PC-3 (cell line): Measurements from ENCODE around the gene SEC14L3. TPM values are rescaled to one million over a fixed set of nuclear protein-coding genes. Genes with fewer than 3 reads are reported as not detected.

Experiments used
- ATAC-seq: fragments of 200-7000 bp; cut with Tn5 transposase; 2 replicates; pipeline ENCODE4 v1.9.1; 2020; ENCODE audit warnings: mild to moderate bottlenecking, moderate library complexity
- Bru-seq: library from RNA; stranded (reverse); fragments of 400-500 nt; gene quantifications from one replicate; lab custom pipeline; 2021; lab: Mats Ljungman, UMichigan
- BruChase-seq, 2 experiments: library from RNA; stranded (reverse); fragments of 400-500 nt; gene quantifications; one replicate each; lab custom pipeline; 2021; lab: Mats Ljungman, UMichigan
- BruUV-seq: library from RNA; stranded (reverse); fragments of 400-500 nt; replicated peaks from 2 replicates; lab custom pipeline; 2021; lab: Mats Ljungman, UMichigan
- CTCF ChIA-PET: fragments of 300-600 bp; sonication (Branson Sonifier 250); formaldehyde crosslinking; loops from one replicate; lab custom pipeline; 2022; ENCODE audit warnings: antibody characterized with exemption; lab: Charles Lee
- POLR2A ChIA-PET: fragments of 300-600 bp; sonication (Branson Sonifier 250); formaldehyde crosslinking; loops from one replicate; lab custom pipeline; 2022; ENCODE audit warnings: antibody characterized with exemption; ENCODE audit not compliant: unreplicated experiment; lab: Charles Lee
- DNase-seq: peaks from one replicate; pipeline ENCODE4 v3.0.0-alpha.2; 2015
- H2AFZ ChIP-seq: fragments of 300-600 bp; sonication (generic); 2 replicates; pipeline ENCODE4 v1.6.0; 2016; ENCODE audit warnings: antibody characterized with exemption, low read length
- H3F3A ChIP-seq: fragments of 300-600 bp; sonication (generic); one replicate; pipeline ENCODE4 v1.6.0; 2017; ENCODE audit warnings: antibody characterized with exemption, low read length, control low read depth, mild to moderate bottlenecking; ENCODE audit not compliant: unreplicated experiment
- H3K27ac ChIP-seq: fragments of 300-600 bp; sonication (generic); 2 replicates; pipeline ENCODE4 v1.5.1; 2016; ENCODE audit warnings: mild to moderate bottlenecking, low read length
- H3K27me3 ChIP-seq: fragments of 300-600 bp; sonication (generic); 2 replicates; pipeline ENCODE4 v1.6.1; 2016; ENCODE audit warnings: low read length, mixed read lengths
- H3K36me3 ChIP-seq: fragments of 300-600 bp; sonication (generic); 2 replicates; pipeline ENCODE4 v1.6.1; 2016; ENCODE audit warnings: low read depth, mixed run types, low read length, mixed read lengths
- H3K4me1 ChIP-seq: fragments of 300-600 bp; sonication (generic); 2 replicates; pipeline ENCODE4 v1.5.1; 2016; ENCODE audit warnings: low read length; ENCODE audit not compliant: insufficient read depth
- H3K4me2 ChIP-seq: fragments of 300-600 bp; sonication (generic); 2 replicates; pipeline ENCODE4 v1.6.0; 2016; ENCODE audit warnings: low read length
- H3K4me3 ChIP-seq: fragments of 300-600 bp; sonication (generic); 2 replicates; pipeline ENCODE4 v1.5.1; 2016; ENCODE audit warnings: mild to moderate bottlenecking, low read length, mixed read lengths
- H3K79me2 ChIP-seq: fragments of 300-600 bp; sonication (generic); 2 replicates; pipeline ENCODE4 v1.6.1; 2017; ENCODE audit warnings: low read length, mixed read lengths
- H3K9ac ChIP-seq: fragments of 300-600 bp; sonication (generic); 2 replicates; pipeline ENCODE4 v1.6.0; 2016; ENCODE audit warnings: mild to moderate bottlenecking, low read length
- H3K9me2 ChIP-seq: fragments of 300-600 bp; sonication (generic); replicated peaks from 2 replicates; pipeline ENCODE4 v1.6.1; 2016; ENCODE audit warnings: mixed run types, low read length, mixed read lengths
- H3K9me3 ChIP-seq: fragments of 300-600 bp; sonication (generic); 2 replicates; pipeline ENCODE4 v1.6.1; 2016; ENCODE audit warnings: low read length, mixed read lengths
- H4K20me1 ChIP-seq: fragments of 300-600 bp; sonication (generic); 2 replicates; pipeline ENCODE4 v1.6.1; 2016; ENCODE audit warnings: low read length, mixed read lengths
- EZH2 ChIP-seq: fragments of 300-600 bp; sonication (generic); IDR thresholded peaks from one replicate; pipeline ENCODE4 v1.6.1; 2017; ENCODE audit warnings: antibody characterized with exemption, mild to moderate bottlenecking, low read length; ENCODE audit not compliant: unreplicated experiment
- EZH2phosphoT487 ChIP-seq: fragments of 300-600 bp; sonication (generic); IDR thresholded peaks from 2 replicates; pipeline ENCODE4 v1.6.1; 2018; ENCODE audit warnings: mild to moderate bottlenecking, antibody characterized with exemption, low read length, borderline replicate concordance
- intact Hi-C: fragments of 100-400 bp; cut with micrococcal nuclease; formaldehyde crosslinking; loops from 2 replicates; pipeline ENCODE4 v1.9.0; 2023
- long read RNA-seq: library from polyadenylated mRNA; unstranded; transcript quantifications from one replicate; pipeline ENCODE4 v2.0.0, GENCODE V29; 2021; ENCODE audit not compliant: unreplicated experiment
- total RNA-seq: library from RNA; depleted of rRNA; stranded (reverse); fragments of >200 nt; gene quantifications from 2 replicates; pipeline ENCODE4 v1.2.3, GENCODE V29; 2014; rRNA removed
- TF ChIP-seq, protein P1 (sequence below): fragments of 300-600 bp; sonication (generic); conservative IDR thresholded peaks from 2 replicates; pipeline ENCODE4 v1.5.1; 2017; ENCODE audit warnings: antibody characterized with exemption, low read depth, mild to moderate bottlenecking, low read length

SEC14L3 gene
- total RNA-seq (not detected in 2 replicates), Bru-seq, nascent RNA (not detected), BruChase-seq, experiment 1, labeled RNA remaining after a 6-hour chase (percentile 6 among the genes with signal in this experiment), BruChase-seq, experiment 2, labeled RNA remaining after a 2-hour chase (percentile 6 among the genes with signal in this experiment)
- long read RNA-seq = 0 reads

DNA sequence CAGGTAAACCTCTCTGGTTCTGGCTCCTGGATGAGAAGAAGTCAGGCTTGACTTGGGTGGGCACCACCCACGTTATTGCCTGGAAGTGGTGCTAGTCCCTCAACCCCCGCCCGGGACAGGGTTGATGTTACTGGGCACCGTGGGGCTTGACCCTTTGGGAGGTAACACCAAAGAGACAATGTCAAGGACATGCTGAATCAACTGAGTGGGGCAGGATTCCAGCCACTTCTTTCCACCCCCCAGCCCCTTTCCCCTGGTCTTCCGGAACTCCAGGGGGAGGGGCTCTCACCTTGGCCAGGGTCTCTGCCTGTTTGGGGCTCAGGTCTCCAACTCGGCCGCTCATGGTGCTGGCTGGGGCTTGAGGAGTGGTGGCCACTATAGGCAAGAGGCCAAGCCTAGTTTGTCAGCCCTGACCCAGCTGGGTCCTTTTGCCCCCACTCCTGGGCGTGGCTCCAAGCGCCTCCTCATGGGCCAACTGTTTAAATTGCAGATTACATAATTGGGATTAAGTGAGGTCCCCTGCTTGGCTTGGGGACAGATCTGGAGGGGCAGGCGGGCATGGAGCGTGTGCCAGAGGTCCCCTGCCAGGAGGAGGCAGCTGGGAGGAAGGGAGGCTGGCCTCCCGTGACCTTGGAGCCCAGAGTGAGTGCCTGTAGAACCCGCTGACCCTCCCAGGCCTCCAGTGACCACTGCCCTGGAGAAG is at the start of gene SEC14L3:
Gene SEC14L3 (minus strand): TSS at position 402 of the 703 bp plus-strand sequence. CDS start 59 bp downstream, at position 343.
- Histone ChIP-seq H3K9me2 (no peaks in the 10 kb centered on the region), H3K27ac (no peak within 1 kb of the TSS), H3K4me1 (no peaks in the 10 kb centered on the region), H3K9me3 (no peaks in the 10 kb centered on the region), H3K27me3 (no peaks in the 10 kb centered on the region; the same call in 1 of the 2 replicates), H3K4me2 (no peak within 1 kb of the TSS), H3F3A (no peaks in the 10 kb centered on the region), H3K36me3 (no peaks in the 10 kb centered on the region), H3K9ac (no peak within 1 kb of the TSS), H3K4me3 (no peak within 1 kb of the TSS), H2AFZ (no peak within 1 kb of the TSS), H4K20me1 (no peaks in the 10 kb centered on the region), H3K79me2 (no peaks in the 10 kb centered on the region)
- CTCF ChIA-PET = no interaction called here
- intact Hi-C loops = no loop called here
- DNase-seq (no peak), ATAC-seq (no peak)
- TF ChIP-seq, protein P1, sequence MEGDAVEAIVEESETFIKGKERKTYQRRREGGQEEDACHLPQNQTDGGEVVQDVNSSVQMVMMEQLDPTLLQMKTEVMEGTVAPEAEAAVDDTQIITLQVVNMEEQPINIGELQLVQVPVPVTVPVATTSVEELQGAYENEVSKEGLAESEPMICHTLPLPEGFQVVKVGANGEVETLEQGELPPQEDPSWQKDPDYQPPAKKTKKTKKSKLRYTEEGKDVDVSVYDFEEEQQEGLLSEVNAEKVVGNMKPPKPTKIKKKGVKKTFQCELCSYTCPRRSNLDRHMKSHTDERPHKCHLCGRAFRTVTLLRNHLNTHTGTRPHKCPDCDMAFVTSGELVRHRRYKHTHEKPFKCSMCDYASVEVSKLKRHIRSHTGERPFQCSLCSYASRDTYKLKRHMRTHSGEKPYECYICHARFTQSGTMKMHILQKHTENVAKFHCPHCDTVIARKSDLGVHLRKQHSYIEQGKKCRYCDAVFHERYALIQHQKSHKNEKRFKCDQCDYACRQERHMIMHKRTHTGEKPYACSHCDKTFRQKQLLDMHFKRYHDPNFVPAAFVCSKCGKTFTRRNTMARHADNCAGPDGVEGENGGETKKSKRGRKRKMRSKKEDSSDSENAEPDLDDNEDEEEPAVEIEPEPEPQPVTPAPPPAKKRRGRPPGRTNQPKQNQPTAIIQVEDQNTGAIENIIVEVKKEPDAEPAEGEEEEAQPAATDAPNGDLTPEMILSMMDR = no peak
- no peak for TF ChIP-seq EZH2phosphoT487
- TF ChIP-seq EZH2 = no peak
- no TSS peak for BruUV-seq
- POLR2A ChIA-PET = no interaction called here

DNA sequence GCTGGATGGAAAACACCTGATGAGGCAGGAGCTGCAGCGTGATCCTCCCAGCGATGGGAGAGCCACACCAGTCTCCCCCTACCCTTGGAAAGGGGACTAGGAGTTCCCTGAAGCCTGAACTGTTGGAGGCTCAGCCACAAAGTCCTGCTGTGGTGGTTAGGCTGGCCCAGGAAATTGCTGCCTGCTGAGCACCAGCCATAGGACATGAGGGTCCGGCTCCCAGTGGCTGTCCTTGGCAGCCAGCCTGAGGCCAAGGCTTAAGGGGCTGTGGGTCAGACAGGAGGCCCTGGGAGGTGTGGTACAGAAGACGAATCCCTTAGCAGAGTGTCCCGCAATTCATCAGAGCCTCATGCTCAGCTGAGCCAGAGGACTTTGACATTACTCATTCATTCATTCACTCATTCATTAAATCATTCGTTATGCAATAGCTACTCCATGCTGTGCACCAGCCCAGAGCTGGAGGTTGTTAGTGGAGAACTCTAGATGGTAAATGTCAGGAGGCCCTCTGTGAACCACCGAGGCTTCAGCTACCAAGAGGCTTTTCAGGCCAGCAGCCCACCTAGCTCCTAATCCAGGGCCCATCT is 48.1 kb upstream of the SEC14L3 start:
- TF ChIP-seq EZH2phosphoT487 (no peak), EZH2 (no peak)
- TF ChIP-seq, protein P1 = no peak
- POLR2A ChIA-PET = no interaction called here
- no peaks in the 10 kb centered on the region for H3K4me1 ChIP-seq
- H3K79me2 ChIP-seq = no peaks in the 10 kb centered on the region
- H3K4me3 ChIP-seq = no peak overlapping the region
- H4K20me1 ChIP-seq = no peaks in the 10 kb centered on the region
- H3K9me2 ChIP-seq = no peaks in the 10 kb centered on the region
- CTCF ChIA-PET = no interaction called here
- H3F3A ChIP-seq = no peaks in the 10 kb centered on the region
- DNase-seq (no peak), ATAC-seq (no peak)
- intact Hi-C loops = no loop called here
- no peak overlapping the region for H3K9ac ChIP-seq
- no peak overlapping the region for H3K27ac ChIP-seq
- peaks cover 3% of the 10 kb centered on the region; the same call in 1 of the 2 replicates for H3K27me3 ChIP-seq
- no peak overlapping the region for H2AFZ ChIP-seq
- no peak overlapping the region for H3K4me2 ChIP-seq
- H3K9me3 ChIP-seq = no peaks in the 10 kb centered on the region
- BruUV-seq = no TSS peak
- H3K36me3 ChIP-seq = no peaks in the 10 kb centered on the region

DNA sequence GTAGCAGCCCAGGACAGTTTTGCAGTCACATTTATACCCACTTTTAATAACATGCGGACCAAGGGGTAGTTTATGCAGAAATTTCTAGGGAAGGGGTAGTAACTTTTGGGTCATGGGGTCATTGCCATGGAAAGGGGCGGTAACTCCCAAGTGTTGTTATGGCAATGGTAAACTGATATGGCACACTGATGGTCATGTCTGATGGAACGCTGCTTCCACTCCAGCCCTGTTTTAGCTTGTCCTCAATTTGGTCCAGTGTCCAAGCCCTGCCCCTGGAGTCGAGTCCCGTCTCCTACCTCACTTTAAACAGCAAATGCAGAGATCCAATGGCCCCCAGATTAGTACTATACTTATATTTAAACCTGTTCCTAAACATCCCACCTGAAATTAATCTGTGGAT is 44.9 kb upstream of the SEC14L3 start:
- Histone ChIP-seq H3F3A (no peaks in the 10 kb centered on the region), H3K36me3 (no peaks in the 10 kb centered on the region), H3K4me2 (no peak overlapping the region), H3K27me3 (no peaks in the 10 kb centered on the region), H3K27ac (no peak overlapping the region), H3K9me3 (no peaks in the 10 kb centered on the region), H3K9ac (no peak overlapping the region), H3K9me2 (no peaks in the 10 kb centered on the region), H2AFZ (no peak overlapping the region), H3K4me1 (no peaks in the 10 kb centered on the region), H3K79me2 (no peaks in the 10 kb centered on the region), H4K20me1 (no peaks in the 10 kb centered on the region), H3K4me3 (no peak overlapping the region)
- POLR2A ChIA-PET = no interaction called here
- CTCF ChIA-PET = no interaction called here
- ATAC-seq = no peak
- intact Hi-C loops = no loop called here
- DNase-seq = no peak
- TF ChIP-seq EZH2phosphoT487 = no peak
- TF ChIP-seq, protein P1 = no peak
- TF ChIP-seq EZH2 = no peak
- BruUV-seq = no TSS peak
